H1 (cell line): ENCODE results near the gene COL27A1. TPM values are rescaled to one million over a fixed set of nuclear protein-coding genes. Genes with fewer than 3 reads are reported as not detected.

Experiments
- CTCF ChIA-PET: fragments of 300-600 bp; sonication (Branson Sonifier 250); formaldehyde crosslinking; loops from one replicate; lab custom pipeline; 2021; ENCODE audit not compliant: partially characterized antibody; lab: Charles Lee
- POLR2A ChIA-PET: fragments of 300-600 bp; sonication (Branson Sonifier 250); formaldehyde crosslinking; loops from one replicate; lab custom pipeline; 2021; ENCODE audit warnings: inconsistent platforms; ENCODE audit not compliant: partially characterized antibody; lab: Charles Lee
- DNase-seq, 2 experiments: peaks; one replicate each; pipeline versions ENCODE4 v3.0.0 to v3.0.0-alpha.2; 2010 to 2022; ENCODE audit warnings: low spot score in 2 of 2, low read depth in 1 of 2, mixed read lengths in 1 of 2
- FAIRE-seq: peaks from 2 replicates; lab custom pipeline; 2011; peaks lifted over from hg19 to GRCh38; lab: Jason Lieb, UNC
- H2AFZ ChIP-seq: 2 replicates; pipeline ENCODE4 v1.8.1; 2012; ENCODE audit warnings: low read length, inconsistent platforms
- H2AK5ac ChIP-seq: 2 replicates; pipeline ENCODE4 v1.6.1; 2013; ENCODE audit warnings: low read depth, low read length
- H2BK120ac ChIP-seq: replicated peaks from 2 replicates; pipeline ENCODE3; 2013; ENCODE audit warnings: low read depth, low read length, inconsistent platforms
- H2BK12ac ChIP-seq: 2 replicates; pipeline ENCODE4 v1.6.1; 2013; ENCODE audit warnings: low read depth, low read length
- H2BK15ac ChIP-seq: 2 replicates; pipeline ENCODE4 v1.6.1; 2013; ENCODE audit warnings: low read length
- H2BK20ac ChIP-seq: 2 replicates; pipeline ENCODE4 v1.6.1; 2013; ENCODE audit warnings: low read length
- H2BK5ac ChIP-seq: 2 replicates; pipeline ENCODE4 v1.6.1; 2013; ENCODE audit warnings: low read depth, low read length
- H3K14ac ChIP-seq: 2 replicates; pipeline ENCODE4 v1.6.1; 2013; ENCODE audit warnings: inconsistent platforms; ENCODE audit not compliant: insufficient read length
- H3K18ac ChIP-seq: 2 replicates; pipeline ENCODE4 v1.6.1; 2013; ENCODE audit warnings: low read length; ENCODE audit errors: extremely low read depth
- H3K23ac ChIP-seq: 2 replicates; pipeline ENCODE4 v1.6.1; 2013; ENCODE audit warnings: inconsistent platforms; ENCODE audit not compliant: insufficient read length
- H3K23me2 ChIP-seq: 2 replicates; pipeline ENCODE4 v1.6.1; 2013; ENCODE audit warnings: low read depth, low read length
- H3K27ac ChIP-seq: 2 replicates; pipeline ENCODE4 v1.6.1; 2011; ENCODE audit warnings: low read depth, low read length, inconsistent platforms
- H3K27me3 ChIP-seq, 4 experiments: replicated peaks in 1 of 4; 1 replicate in 1 of 4; 2 replicates in 3 of 4; pipeline versions ENCODE4 v1.6.1 to v1.8.1; 2011 to 2013; ENCODE audit warnings: low read length in 3 of 4, mild to moderate bottlenecking in 3 of 4, inconsistent platforms in 2 of 4, mixed read lengths in 2 of 4, moderate library complexity in 1 of 4; ENCODE audit not compliant: control insufficient read depth in 3 of 4, insufficient read depth in 3 of 4; ENCODE audit errors: extremely low read depth in 1 of 4
- H3K36me3 ChIP-seq, 4 experiments: 2 replicates each; pipeline versions ENCODE4 v1.6.1 to v1.8.1; 2011 to 2013; ENCODE audit warnings: mild to moderate bottlenecking in 4 of 4, low read length in 3 of 4, moderate library complexity in 2 of 4, control low read depth in 1 of 4, inconsistent platforms in 1 of 4; ENCODE audit not compliant: insufficient read depth in 4 of 4, control insufficient read depth in 2 of 4
- H3K4ac ChIP-seq: replicated peaks from 2 replicates; pipeline ENCODE3; 2013; ENCODE audit warnings: low read length, low read depth, mixed read lengths, inconsistent platforms; ENCODE audit not compliant: insufficient read length
- H3K4me1 ChIP-seq, 4 experiments: replicated peaks in 1 of 4; 1 replicate in 1 of 4; 2 replicates in 3 of 4; pipeline versions ENCODE4 v1.6.1 to v1.8.1; 2011 to 2013; ENCODE audit warnings: low read length in 3 of 4, inconsistent platforms in 2 of 4, mixed read lengths in 1 of 4; ENCODE audit not compliant: insufficient read depth in 4 of 4, control insufficient read depth in 3 of 4
- H3K4me2 ChIP-seq, 2 experiments: 2 replicates each; pipeline versions ENCODE4 v1.6.1 to v1.8.1; 2011 to 2013; ENCODE audit warnings: low read depth in 2 of 2, low read length in 2 of 2, control low read depth in 1 of 2, inconsistent platforms in 1 of 2, mild to moderate bottlenecking in 1 of 2; ENCODE audit not compliant: insufficient read depth in 1 of 2
- H3K4me3 ChIP-seq, 4 experiments: fragments of 200-600, 300-600 bp in 1 of 4; sonication (generic), shearing (Covaris generic), sonication (Bioruptor Twin) in 1 of 4; 2 replicates each; pipeline versions ENCODE4 v1.5.1 to v1.8.1; 2011 to 2016; ENCODE audit warnings: low read length in 4 of 4, low read depth in 3 of 4, control low read depth in 2 of 4, inconsistent platforms in 2 of 4, mild to moderate bottlenecking in 2 of 4, mixed read lengths in 1 of 4, moderate library complexity in 1 of 4; ENCODE audit not compliant: insufficient read depth in 2 of 4; ENCODE audit errors: extremely low read depth in 1 of 4
- H3K56ac ChIP-seq: replicated peaks from 2 replicates; pipeline ENCODE3; 2013; ENCODE audit warnings: low read depth, mild to moderate bottlenecking, mixed read lengths, low read length, inconsistent platforms; ENCODE audit not compliant: insufficient read length
- H3K79me1 ChIP-seq: 2 replicates; pipeline ENCODE4 v1.6.1; 2013; ENCODE audit warnings: low read depth, low read length, control low read depth
- H3K79me2 ChIP-seq, 2 experiments: 2 replicates each; pipeline versions ENCODE4 v1.6.1 to v1.8.1; 2012 to 2013; ENCODE audit warnings: low read length in 2 of 2, mild to moderate bottlenecking in 2 of 2, inconsistent platforms in 1 of 2; ENCODE audit not compliant: insufficient read depth in 2 of 2, control insufficient read depth in 1 of 2
- H3K9ac ChIP-seq, 4 experiments: replicated peaks in 1 of 4; 1 replicate in 1 of 4; 2 replicates in 3 of 4; pipeline versions ENCODE4 v1.6.1 to v1.8.1; 2011 to 2013; ENCODE audit warnings: low read depth in 3 of 4, low read length in 3 of 4, control low read depth in 2 of 4, mild to moderate bottlenecking in 2 of 4, moderate library complexity in 2 of 4, inconsistent platforms in 1 of 4; ENCODE audit errors: extremely low read depth in 1 of 4
- H3K9me3 ChIP-seq, 2 experiments: 2 replicates each; pipeline versions ENCODE4 v1.6.1 to v1.8.1; 2012 to 2013; ENCODE audit warnings: mild to moderate bottlenecking in 2 of 2, moderate library complexity in 2 of 2, control low read depth in 1 of 2, inconsistent platforms in 1 of 2, low read depth in 1 of 2, low read length in 1 of 2, mixed read lengths in 1 of 2; ENCODE audit not compliant: insufficient read depth in 2 of 2
- H4K20me1 ChIP-seq, 2 experiments: replicated peaks in 1 of 2; 2 replicates each; pipeline versions ENCODE3 to v1.8.1; 2011 to 2013; ENCODE audit warnings: inconsistent platforms in 2 of 2, low read length in 2 of 2, mild to moderate bottlenecking in 1 of 2; ENCODE audit not compliant: insufficient read depth in 2 of 2, control insufficient read depth in 1 of 2
- H4K5ac ChIP-seq: 2 replicates; pipeline ENCODE4 v1.6.1; 2013; ENCODE audit warnings: low read length, low read depth, mixed read lengths, inconsistent platforms; ENCODE audit not compliant: insufficient read length
- H4K8ac ChIP-seq: 2 replicates; pipeline ENCODE4 v1.8.0; 2013; ENCODE audit warnings: mild to moderate bottlenecking, moderate library complexity, low read length, inconsistent platforms; ENCODE audit not compliant: insufficient read depth; ENCODE audit errors: extremely low read depth
- H4K91ac ChIP-seq: replicated peaks from 2 replicates; pipeline ENCODE3; 2013; ENCODE audit warnings: low read length, mixed read lengths, inconsistent platforms; ENCODE audit not compliant: insufficient read length
- KDM1A ChIP-seq: fragments of 200-600, 300-600 bp; sonication (generic); IDR thresholded peaks from 2 replicates; pipeline ENCODE4 v1.7.1; 2016; ENCODE audit warnings: mild to moderate bottlenecking, low read length, borderline replicate concordance
- KDM4A ChIP-seq: IDR thresholded peaks from one replicate; pipeline ENCODE4 v1.7.1; 2012; ENCODE audit warnings: low read depth, mild to moderate bottlenecking, moderate library complexity, low read length, inconsistent platforms; ENCODE audit not compliant: severe bottlenecking
- RFX5 ChIP-seq: IDR thresholded peaks from 2 replicates; pipeline ENCODE4 v1.6.1; 2011; ENCODE audit warnings: low read depth, low read length, improper control_type of control experiment, borderline replicate concordance
- RXRA ChIP-seq: IDR thresholded peaks from 2 replicates; pipeline ENCODE4 v1.6.1; 2011; ENCODE audit warnings: low read depth, mild to moderate bottlenecking, low read length, moderate library complexity; ENCODE audit not compliant: insufficient read depth
- SIRT6 ChIP-seq: IDR thresholded peaks from one replicate; pipeline ENCODE4 v1.7.1; 2012; ENCODE audit warnings: low read length, inconsistent platforms
- SUZ12 ChIP-seq: fragments of 200-600 bp; sonication (generic); IDR thresholded peaks from 2 replicates; pipeline ENCODE4 v1.6.1; 2012; ENCODE audit warnings: mild to moderate bottlenecking, inconsistent platforms, low read length, moderate library complexity, mixed read lengths
- TAF1 ChIP-seq: IDR thresholded peaks from 2 replicates; pipeline ENCODE4 v1.6.1; 2011; ENCODE audit warnings: mild to moderate bottlenecking, low read depth, low read length
- TEAD4 ChIP-seq: IDR thresholded peaks from 2 replicates; pipeline ENCODE4 v1.6.1; 2012; ENCODE audit warnings: low read depth, low read length, inconsistent platforms, mixed read lengths
- WGBS, 2 experiments: shearing (Covaris generic) in 1 of 2; methylation state at CpG; one replicate each; pipeline versions ENCODE4 v1.1.6 to v1.1.7; 2013 to 2015; ENCODE audit warnings: low lambda C conversion rate in 2 of 2, mixed read lengths in 2 of 2, inconsistent platforms in 1 of 2, low coverage in 1 of 2, missing lambda C conversion rate in 1 of 2; ENCODE audit not compliant: insufficient replicate concordance in 2 of 2, insufficient coverage in 1 of 2, insufficient read length in 1 of 2; ENCODE audit errors: extremely low coverage in 1 of 2, missing lambda C conversion rate in 1 of 2; 5-methylcytosine and 5-hydroxymethylcytosine counted together
- polyA plus RNA-seq, 7 experiments: library from polyadenylated mRNA; depleted of rRNA in 3 of 7; stranded (reverse) in 5 of 7; unstranded in 2 of 7; fragments of >200 nt in 5 of 7; fragments of 200-250 nt in 2 of 7; gene quantifications; 1 replicate in 5 of 7; 2 replicates in 1 of 7; 4 replicates in 1 of 7; pipeline versions ENCODE4 v1.2.1 to v1.2.3, GENCODE V29; 2011 to 2013; ENCODE audit warnings: missing spikeins in 2 of 7, mixed read lengths in 2 of 7
- total RNA-seq: library from RNA; stranded (reverse); fragmentation: NEBNext Ultra II Directional; extraction: Animal tissue kit (Norgen Biotek cat#: 25700); gene quantifications from 2 replicates; pipeline ENCODE4 v1.2.1, GENCODE V29; 2021

Gene COL27A1
- total and polyA plus RNA-seq, 2 of the 8 experiments (the other 6 are each of a cell fraction or from before 2014, with no cell fraction given), result 15.1 to 22.8 TPM

DNA sequence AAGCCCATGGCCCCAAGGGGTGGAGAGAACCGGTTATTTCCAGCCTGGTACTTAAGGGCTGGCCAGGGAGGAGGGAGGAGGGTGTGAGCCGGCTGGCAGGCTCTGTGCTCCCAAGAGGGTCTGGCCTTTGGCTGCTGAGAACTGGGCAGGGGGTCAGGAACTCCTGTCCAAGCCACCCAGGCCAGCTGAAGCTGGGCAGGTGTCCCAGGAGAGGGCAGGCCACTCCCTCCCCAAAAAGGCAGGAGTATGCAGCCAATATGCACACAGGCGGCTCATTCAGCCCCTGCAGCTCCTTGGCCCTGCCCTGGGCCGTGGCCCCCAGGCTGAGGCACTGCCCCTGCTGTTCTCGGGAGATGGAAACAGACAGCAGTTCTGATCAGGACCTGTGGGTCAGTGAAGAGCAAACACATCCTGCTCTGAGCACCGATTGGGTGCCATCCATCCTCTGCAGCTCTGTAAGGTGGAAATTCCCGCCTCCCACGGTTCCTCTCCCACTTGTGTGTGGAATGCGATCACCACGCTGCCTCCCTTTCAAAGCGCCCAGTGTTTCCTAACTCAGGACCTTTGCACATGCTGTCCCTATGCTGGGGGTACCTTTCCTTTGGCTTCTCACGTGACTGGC is 39.1 kb upstream of the COL27A1 start:
- FAIRE-seq, result no peak
- 87% methylated on average over 12 of the region's 12 CpGs; no CpG with 5 or more reads in 1 of the 2 experiments for WGBS, 2 experiments
- Histone ChIP-seq H3K27ac (no peak overlapping the region), H3K4me1 (peaks cover 0 to 4% (median 1%) of the 10 kb centered on the region in 4 experiments; a peak in 3 of 7 replicates), H2AK5ac (no peak overlapping the region; the same call in 1 of the 2 replicates), H3K27me3 (peaks cover 0 to 3% (median 1%) of the 10 kb centered on the region in 4 experiments; a peak in 2 of 7 replicates), H3K36me3 (no peaks in the 10 kb centered on the region), H2BK15ac (peak overlapping the region; percentile 72; the same call in 1 of the 2 replicates), H2BK5ac (no peak overlapping the region), H3K14ac (no peak overlapping the region), H4K91ac (no peak overlapping the region)
- no peak for DNase-seq
- CTCF ChIA-PET, result interaction anchor here (0.7 to 17.7 kb wide), 9 partner anchors 8 to 191 kb away, joined by 3 to 205 read pairs (median 4); partner anchors contain the start of gene KIF12
- TF ChIP-seq KDM1A (0 out of 2 replicates have a peak, but pooled peaks have one; percentile 27), KDM4A (no peak), TAF1 (no peak), RFX5 (no peak), TEAD4 (no peak), SIRT6 (no peak), SUZ12 (no peak), RXRA (no peak)
- TF ChIP-seq, all 59 proteins: peak for 1
- POLR2A ChIA-PET, result no interaction called here
- Histone ChIP-seq H3K18ac (no peak overlapping the region), H4K20me1 (peaks cover 0 to 2% of the 10 kb centered on the region in 2 experiments), H2AFZ (no peak overlapping the region), H3K23ac (no peak overlapping the region), H3K56ac (no peak overlapping the region), H4K5ac (no peak overlapping the region), H3K9ac (no peak overlapping the region), H2BK120ac (no peak overlapping the region), H3K4ac (no peak overlapping the region), H3K79me1 (no peaks in the 10 kb centered on the region), H3K4me2 (no peak overlapping the region), H2BK12ac (peak overlapping the region; percentile 55; the same call in 1 of the 2 replicates), H3K23me2 (peaks cover 3% of the 10 kb centered on the region; the same call in 1 of the 2 replicates), H3K4me3 (no peak overlapping the region), H3K79me2 (no peaks in the 10 kb centered on the region), H4K8ac (peak overlapping the region; percentile 59; the same call in 1 of the 2 replicates), H3K9me3 (no peaks in the 10 kb centered on the region), H2BK20ac (0 out of 2 replicates have a peak overlapping the region, but pooled peaks have one; percentile 48)
